CD4-positive, alpha-beta T cell treated with Interferon gamma for 1 hour (primary cell): ENCODE measurements around the gene LIFR.
"Not testable (repeated sequence)": the region's sequence is repeated elsewhere in the genome, so short reads cannot be mapped to it uniquely, and the experiment has no call there.

Experiments used
- DNase-seq: peaks from one replicate; pipeline ENCODE4 v3.0.0-alpha.2; 2020

LIFR gene, protein sequence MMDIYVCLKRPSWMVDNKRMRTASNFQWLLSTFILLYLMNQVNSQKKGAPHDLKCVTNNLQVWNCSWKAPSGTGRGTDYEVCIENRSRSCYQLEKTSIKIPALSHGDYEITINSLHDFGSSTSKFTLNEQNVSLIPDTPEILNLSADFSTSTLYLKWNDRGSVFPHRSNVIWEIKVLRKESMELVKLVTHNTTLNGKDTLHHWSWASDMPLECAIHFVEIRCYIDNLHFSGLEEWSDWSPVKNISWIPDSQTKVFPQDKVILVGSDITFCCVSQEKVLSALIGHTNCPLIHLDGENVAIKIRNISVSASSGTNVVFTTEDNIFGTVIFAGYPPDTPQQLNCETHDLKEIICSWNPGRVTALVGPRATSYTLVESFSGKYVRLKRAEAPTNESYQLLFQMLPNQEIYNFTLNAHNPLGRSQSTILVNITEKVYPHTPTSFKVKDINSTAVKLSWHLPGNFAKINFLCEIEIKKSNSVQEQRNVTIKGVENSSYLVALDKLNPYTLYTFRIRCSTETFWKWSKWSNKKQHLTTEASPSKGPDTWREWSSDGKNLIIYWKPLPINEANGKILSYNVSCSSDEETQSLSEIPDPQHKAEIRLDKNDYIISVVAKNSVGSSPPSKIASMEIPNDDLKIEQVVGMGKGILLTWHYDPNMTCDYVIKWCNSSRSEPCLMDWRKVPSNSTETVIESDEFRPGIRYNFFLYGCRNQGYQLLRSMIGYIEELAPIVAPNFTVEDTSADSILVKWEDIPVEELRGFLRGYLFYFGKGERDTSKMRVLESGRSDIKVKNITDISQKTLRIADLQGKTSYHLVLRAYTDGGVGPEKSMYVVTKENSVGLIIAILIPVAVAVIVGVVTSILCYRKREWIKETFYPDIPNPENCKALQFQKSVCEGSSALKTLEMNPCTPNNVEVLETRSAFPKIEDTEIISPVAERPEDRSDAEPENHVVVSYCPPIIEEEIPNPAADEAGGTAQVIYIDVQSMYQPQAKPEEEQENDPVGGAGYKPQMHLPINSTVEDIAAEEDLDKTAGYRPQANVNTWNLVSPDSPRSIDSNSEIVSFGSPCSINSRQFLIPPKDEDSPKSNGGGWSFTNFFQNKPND

DNA sequence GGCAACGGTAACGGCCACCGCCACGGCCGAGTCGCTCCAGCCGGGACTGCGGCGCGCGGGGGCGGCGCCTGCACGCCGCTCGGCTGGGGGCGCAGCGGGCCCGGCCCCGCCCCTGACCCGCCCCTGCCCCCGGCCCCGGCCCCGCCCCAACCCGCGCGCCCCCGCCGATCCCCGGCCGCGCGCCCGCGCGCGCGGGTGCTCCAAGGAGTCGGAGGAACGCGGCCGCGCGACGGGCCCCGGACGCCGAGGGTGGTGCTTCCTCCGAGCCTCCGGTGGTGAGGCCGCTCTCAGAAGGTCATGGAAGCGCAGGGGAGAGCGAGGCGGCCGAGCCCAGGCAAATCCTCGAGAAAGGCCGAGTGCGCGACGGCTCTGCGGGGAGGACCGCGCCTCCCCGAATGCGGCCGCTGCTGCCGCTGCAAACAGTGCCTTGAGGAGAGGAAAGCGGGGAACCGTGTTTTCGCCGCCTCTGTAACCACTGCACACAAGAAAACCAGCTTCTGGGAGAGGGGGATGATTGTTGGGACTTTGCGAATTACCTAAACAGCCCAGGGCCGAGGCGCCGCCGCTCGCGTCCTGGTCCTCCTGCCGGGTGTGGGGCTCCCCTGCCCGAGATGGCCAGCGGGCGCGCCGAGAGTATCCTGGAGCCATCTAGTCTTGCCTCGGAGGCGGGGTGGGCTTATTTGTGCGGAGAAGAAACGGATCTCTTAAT is at the start of gene LIFR:
TSS of gene LIFR (minus strand) at position 48 of the 709 bp plus-strand sequence. CDS start 25,999 bp downstream, outside the sequence.
- DNase-seq: peak; percentile 1

DNA sequence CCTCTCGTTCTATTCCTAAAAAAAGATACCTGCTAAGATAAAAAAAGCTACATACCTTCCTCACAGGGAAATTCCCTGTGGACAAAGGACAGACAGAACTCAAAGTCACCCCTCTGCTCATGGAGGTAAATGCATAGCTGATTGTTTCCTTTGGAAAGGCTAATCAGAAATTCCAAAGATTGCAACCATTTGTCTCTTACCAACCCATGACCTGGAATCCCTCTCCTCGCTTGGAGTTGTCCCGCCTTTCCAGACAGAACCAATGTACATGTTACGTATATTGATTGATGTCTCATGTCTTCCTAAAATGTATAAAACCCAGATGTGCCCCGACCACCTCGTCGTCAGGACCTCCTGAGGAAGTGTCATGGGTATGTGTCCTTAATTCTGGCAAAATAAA is 49.2 kb upstream of the LIFR start:
- no peak for DNase-seq

DNA sequence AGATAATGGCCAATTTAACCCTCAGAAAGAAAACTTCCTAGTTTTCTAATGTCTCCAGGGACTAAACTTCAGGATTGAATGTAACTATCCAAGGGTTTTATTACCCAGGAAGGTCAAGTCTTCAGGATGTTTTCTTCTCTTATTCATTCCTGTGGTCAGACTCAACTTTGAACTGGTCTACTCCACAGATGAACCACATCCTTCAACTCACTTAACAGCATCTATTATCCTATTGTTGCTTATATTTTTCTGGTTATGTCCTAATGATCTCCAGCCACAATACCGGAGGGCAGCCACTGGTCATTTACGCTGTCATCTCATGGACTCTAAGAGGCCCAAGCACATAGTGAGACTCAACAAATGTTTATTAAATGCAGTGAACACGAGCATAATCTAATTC is 47.2 kb upstream of the LIFR start:
- DNase-seq: no peak

DNA sequence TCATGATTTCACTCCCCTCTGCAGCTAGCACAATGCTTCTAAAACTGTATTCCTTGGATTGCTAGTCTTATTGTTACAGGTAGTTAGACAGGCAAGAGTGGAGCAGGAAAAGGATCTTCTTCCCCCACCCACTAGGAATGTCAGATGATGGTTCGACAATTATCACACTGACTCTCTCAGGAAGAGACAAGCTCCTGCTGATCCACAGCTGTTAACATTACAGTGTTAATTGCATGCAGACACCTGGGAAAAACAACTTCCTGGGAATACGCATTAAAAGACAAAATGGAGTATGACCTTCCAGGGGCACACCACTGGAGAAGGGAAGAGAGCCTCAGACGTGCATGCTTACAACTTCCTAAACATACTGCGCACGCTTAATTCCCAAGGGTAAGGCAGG is 46.2 kb upstream of the LIFR start:
- no peak for DNase-seq

DNA sequence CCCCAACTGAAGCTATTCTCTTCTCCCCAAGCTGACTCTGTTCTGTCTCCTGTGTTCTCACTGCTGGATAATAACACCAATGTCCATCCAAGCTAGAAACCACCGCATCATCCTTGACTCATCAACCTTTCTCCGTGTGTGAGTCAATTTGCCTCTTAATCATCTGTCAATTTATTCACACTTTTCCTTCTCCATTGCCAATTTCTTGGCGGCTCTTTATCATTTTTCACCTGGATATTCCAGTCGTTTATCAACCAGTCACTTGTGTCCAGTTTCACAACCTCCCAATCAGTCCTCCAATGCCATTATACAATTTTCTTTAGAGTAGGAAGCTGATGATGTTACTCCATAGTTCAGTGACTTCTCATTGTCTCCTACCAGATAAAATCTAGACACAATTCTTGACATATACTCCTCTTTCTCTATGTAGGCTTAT is 45.4 kb upstream of the LIFR start:
- no peak for DNase-seq

DNA sequence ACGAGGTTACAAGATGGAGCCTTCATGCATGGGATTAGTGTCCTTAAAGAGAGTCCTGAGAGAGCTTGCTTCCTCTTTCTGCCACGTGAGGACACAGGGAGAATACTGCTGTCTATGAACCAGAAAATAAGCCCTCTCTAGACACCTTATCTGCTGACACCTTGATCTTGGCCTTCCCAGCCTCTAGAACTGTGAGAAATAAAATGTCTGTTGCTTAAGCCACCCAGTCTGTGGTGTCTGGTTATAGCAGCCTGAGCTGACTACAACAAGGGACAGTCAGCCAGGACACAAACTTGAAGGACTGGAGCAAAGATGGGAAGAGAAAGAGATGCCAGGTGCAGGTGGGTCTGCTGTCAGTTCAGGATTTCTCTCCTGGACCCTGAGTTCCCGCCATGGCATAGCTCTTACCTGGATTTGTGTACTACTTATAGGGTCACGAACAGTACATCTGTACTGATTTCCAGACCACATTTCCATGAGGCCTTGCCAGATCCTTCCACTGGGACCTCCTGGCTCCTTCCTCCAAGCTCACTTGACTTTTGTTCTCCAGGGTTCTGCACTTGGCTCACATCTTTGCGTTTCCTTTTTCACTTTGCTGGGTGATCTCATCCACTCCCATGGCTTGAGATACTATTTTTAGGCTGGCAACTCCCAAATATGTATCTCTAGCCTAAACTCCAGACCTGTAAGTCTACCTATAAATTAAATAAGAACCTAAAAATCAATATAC is 44.9 kb upstream of the LIFR start:
- no peak for DNase-seq

DNA sequence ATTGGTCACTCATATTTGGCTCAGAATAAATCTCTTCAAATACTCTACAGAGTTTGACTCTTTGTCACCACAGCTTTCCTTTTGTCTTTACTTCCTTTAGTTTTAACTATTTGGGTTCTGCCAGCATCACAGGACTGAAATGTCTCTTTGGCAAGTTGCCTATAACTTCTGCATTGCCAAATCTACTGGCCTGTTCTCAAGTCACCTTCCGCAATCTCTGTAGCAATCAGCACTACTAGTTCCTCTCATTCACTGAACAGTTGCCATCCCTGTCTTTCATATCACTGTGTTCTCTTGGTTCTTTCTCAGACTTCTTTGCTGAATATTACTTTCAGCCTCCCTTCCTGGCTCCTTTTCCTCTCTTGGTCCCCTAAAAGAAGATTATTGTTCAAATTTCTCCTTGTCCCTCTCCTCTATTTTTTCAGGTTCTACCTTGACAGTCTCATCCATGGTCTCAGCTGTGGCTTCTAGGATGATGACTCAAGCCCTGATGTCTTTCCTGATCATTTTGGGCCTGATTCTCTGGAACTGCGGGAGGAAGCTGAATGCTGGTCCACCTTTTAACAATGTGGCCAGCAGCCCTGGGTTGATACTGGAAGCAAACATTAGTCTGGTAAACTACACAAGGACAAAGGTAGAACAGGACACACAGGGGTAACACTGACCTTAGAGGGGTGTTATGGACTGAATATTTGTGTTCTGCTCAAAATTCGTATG is 44.0 kb upstream of the LIFR start:
- no peak for DNase-seq

DNA sequence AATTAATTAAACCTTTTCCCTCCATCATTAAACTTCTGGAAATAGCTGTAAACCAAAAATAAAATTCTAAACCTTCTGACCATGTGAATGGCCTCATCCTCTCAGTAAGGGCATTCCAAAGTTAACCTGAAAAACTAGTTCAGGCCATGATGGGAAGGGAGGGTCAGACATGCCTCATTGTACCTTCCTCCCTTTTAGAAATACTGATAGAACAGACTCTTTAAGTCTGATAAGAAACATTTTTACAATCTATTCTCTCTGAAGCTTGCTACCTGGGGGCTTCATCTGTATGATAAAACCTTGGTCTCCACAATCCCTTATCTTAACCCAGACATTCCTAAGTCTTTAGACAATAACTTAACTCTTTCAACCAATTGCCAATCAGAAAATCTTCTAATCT is 43.3 kb upstream of the LIFR start:
- DNase-seq: not testable (repeated sequence)

DNA sequence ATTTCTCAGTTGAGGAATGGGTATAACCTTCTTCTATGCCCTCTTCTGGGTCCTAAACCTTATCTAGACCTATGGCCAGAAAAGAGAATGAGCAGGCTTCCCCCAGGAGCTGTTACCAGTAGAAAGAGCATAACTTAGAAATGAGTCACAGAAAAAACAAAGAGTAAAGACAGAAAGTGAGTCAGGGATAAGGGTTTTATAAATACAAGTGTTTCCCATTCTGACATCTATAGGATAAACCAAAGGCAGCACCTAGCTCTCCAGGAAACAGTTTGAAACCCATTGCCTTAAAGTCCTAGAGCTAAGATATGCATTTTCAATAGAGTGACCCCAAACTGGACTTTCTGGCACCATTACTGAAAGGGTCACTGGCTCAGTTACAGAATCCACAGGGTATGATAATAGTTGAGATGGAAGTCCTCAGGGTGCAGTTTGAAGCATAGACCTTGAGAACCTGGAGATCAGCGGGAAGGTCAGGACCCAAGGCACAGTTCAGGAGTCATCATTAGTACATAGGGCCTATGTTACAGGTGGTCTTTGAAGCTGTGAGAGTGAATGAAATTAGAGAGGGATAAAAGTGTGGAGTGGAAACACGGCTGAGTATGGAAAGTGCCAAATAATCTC is 42.7 kb upstream of the LIFR start:
- DNase-seq: no peak

DNA sequence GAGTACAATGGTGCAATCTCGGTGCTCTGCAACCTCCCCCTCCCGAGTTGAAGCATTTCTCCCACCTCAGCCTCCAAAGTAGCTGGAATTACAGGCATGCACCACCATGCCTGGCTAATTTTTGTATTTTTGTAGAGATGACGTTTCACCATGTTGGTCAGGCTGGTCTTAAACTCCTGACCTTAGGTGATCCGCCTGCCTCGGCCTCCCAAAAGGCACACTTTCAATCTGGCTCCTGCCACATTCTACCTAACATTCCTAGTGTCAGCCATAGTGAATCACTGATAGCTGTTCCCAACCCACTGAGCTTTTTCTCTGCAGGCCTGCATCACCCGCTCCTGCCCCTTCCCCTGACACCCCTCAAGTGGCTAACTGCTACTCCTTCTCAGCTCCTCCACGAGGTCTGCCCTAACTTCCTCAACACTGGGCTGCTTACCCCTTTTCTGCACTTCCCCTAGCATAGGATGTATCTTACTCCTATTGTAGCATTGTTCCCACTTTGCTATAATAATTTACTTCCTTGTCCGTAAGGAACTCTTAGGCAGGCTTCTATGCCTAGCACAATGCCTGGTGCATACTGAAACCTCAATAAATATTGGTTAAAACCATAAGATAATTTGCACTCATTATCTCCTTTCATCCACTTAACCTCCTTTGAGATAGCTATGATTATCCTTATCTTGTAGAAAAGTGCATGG is 42.0 kb upstream of the LIFR start:
- no peak for DNase-seq

DNA sequence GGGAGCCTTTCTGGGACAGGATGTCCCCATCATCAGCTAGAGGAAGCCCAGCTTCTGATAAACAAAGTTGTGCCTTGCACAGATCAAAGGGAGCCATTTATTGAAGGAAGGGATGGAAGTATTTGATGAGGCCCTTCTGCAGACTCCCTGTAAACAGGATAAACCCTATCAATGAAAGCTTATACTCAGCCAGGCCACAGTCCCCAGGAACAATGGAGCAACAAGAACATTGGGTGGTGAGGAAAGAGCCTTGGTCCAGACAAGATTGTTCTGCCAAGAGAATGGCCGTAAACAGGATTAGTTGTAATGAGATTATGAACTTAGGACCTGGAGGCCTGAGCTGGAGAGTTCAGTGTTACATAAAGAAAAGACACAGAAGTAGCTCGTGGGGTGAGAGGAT is 40.5 kb upstream of the LIFR start:
- DNase-seq: no peak

DNA sequence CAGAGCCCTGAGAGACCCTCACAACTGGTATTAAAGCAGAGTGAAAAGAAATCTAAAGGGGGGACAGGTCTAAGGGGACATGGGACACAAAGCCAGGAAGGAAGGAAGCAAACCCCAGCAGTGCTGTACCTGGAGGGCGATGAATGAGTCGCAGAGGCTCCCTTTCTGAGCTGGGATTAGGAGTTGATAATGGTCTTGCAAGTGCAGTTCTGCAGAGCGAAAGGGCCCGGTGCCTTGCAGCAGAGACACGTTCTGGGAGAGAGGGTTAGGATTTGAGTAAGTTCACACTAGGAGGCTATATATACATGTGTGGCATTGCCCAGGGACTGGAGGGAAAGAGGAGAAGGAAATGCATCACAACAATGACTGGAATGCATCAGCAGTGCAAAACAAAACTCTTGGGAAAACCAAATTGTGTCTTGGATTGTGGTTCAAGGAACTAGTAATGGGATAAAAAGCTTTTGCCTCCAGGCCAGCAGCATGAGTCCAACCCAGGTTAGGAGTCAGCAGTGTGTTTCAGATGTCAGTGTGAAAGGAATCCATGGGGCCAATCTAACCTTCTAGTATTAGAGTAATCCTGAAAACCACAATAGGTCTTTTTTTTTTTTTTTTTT is 38.8 kb upstream of the LIFR start:
- DNase-seq: no peak

DNA sequence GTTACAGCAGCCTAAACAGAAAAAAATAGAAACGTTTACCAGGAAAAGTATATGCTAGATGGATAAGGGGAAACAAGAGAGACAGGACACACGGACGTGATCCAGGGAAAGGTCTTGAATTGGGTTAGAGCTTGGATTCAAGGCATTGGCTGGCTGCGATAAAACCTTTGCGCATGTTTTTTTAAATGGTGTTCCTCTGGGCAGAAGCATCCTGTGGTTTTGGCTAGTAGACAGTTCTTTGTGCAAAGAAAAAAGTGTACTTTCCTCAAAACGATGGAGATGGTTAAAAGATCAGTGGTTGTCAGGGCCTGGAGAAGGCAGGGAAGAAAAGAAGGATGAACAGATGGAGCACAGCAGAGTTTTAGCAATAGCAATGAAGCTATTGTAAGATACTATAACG is 37.5 kb upstream of the LIFR start:
- DNase-seq: no peak

DNA sequence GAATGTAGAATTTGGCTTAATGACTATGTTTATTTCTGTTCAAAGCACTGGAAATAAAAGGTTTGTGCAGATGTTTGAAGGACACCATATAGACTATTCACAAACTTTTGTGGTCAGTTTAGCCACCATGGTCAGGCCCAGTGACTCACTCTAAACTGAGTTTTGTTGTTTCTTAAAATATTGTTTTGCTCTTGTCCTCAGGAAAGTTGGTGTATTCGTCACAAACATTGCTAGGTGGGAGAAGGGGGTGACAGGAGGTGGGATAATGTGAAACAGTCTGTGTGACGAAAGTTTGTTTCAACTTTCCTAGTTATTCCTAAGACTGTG is 35.0 kb upstream of the LIFR start:
- no peak for DNase-seq

DNA sequence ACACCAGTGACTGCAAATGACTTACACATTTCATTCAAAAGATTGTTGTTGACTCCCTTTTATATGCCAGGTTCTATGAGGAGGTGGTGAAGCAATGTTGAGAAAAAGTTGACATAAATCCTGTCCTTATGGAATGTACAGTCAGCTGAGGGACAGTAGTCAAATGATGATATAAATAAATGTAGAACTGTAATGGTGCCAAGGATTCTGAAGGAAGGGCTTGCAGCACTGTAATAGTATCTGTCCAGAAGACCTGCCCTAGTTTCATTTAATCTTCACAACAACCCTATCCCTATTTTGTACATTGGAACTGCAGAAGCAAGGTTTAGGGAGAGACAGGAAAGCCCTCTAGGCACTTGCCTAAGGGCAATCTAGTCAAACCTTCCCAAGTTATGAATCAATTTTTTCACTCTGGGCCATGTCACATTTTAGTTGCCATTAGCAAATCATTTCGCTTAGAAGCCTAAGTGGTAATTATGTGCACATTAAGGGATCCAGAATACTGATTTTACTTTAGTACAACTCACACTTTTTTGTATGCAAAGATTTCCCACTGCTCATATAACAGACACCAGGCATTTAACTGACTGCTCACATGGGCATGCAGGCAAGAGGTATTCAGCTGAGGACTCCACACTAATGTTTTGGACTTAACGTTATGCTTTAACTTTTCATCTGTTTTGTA is 34.5 kb upstream of the LIFR start:
- no peak for DNase-seq

DNA sequence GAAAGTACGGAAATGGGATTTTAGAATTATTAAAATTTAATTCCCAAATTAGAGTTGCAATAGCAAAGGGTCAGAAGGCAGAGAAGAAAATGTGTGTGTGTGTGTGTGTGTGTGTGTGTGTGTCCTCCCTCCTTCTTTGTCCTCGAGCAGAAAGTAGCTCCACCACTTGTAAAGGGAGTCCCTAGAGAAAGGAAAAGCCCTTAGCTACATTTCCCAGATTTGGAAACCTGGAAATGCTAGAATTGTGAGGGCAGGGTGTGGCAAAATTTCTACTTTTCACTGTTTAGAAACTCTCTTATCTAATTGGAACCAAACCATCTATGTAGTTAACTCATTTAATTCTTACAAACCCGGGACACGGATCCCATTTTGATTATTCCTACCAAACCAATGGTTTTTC is 33.2 kb upstream of the LIFR start:
- no peak for DNase-seq

DNA sequence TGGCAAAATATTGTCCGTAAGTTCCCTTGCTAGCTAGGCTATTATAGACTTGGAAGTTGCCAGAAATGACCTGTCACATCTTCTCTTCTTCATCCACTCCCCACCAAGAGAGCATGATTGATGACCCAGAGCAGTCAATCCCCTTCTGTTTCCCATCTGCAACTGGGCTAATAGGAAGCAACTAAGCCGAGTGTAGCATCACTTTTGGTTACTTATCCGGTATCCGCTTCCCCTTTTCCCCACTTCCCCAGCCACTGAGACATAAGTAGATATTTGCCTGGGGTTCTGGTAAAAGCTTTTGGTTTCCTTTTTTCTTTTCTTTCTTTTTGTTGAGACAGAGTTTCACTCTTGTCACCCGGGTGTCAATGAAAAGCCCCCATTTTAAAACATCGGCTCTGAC is 29.4 kb upstream of the LIFR start:
- no peak for DNase-seq

DNA sequence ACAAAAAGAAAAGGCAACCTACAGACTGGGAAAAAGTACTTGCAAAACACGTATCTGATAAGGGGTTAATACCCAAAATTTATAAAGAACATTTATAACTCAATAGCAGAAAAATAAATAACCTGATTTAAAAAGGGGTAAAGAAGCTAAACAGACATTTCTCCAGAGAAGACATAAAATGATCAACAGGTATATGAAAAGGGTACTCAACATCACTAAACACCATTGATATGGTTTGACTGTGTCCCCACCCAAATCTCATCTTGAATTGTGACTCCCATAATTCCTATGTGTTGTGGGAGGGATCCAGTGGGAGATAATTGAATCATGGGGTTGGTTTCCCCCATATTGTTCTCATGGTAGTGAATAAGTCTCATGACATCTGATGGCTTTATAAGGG is 27.1 kb upstream of the LIFR start:
- DNase-seq: no peak

DNA sequence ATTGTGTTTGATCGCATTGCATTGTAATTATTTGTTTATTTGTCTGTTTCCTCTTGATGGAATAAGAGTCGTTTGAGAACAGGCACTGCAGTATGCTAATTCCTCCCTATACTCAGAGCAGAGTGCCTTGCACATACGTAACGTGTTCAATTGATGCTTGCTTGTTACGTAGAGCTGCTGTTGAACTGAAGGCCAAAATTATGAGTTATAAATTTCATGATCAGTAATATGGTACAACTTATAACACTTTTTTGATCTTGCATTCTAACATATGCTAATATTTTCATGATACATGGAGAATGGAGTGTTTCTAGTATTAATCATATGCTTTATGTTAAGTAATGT is 26.5 kb upstream of the LIFR start:
- DNase-seq: no peak
